ENCODE results near the gene KIAA2012. TPM values are rescaled to one million over a fixed set of nuclear protein-coding genes. Genes with fewer than 3 reads are reported as not detected.

KIAA2012 gene
- polyA plus RNA-seq, 1 donor (not counting 4 experiments of a cell fraction or from before 2014, with no cell fraction given), result not detected

DNA sequence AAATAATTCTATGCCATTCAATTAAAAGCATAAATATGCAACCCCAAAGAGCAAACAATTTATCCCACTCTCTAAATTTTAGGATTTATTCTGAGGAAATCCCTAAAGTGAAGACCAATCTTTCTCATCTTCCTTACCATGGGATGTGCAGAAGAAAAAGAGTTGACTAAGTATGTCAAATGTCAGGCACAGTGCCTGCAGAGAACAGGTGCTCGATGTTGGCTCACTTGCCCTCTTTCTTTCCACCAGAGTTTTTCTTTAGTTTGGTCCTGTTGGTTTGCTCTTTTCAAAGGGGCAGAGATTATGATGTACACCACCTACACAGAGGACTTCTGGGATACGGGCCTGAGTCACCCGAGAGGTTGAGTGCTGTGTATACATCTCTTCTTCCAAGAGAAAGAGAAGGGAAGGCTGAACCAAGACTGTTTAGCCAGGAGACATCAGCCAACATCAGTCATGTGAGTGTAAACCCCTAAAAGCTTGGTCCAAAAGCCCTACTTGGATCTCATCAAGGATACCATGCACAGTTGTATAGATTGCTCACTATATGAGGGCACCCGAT lies 113.7 kb downstream of the KIAA2012 start:
- Histone ChIP-seq H3K9me3 (ENCODE audit: control insufficient read depth, low read depth, low read length) (no peaks in the 10 kb centered on the region), H3K79me2 (ENCODE audit: control insufficient read depth, insufficient read depth, low read length) (no peaks in the 10 kb centered on the region)
- FAIRE-seq, result no peak

DNA sequence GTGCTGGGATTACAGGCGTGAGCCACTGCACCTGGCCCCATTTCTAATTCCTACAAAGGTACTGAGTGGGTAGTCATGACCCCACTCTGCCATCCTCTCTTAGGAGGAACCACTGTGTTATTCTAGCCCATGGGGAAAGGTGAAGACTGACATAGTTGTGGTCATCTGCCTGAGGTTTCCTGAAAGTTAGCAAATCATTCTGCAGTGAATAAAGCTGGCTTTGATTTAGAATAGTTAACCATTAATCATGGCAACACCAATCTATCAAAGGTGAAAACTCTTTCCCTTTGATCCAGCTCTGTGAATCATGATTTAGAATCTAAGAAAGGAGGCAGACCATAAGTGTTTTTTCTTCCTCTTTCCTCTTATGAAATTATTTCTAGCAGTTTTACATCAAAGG lies 114.5 kb downstream of the KIAA2012 start:
- no peaks in the 10 kb centered on the region for H3K79me2 ChIP-seq (ENCODE audit: control insufficient read depth, insufficient read depth, low read length)
- DNase-seq (ENCODE audit: low read depth, low spot score), result no peak
- H3K9ac ChIP-seq (ENCODE audit: control insufficient read depth, extremely low read depth, insufficient read depth, low read length), result no peak overlapping the region
- H3K4me1 ChIP-seq (ENCODE audit: control insufficient read depth, extremely low read depth, insufficient read depth, low read length), result peaks cover 11% of the 10 kb centered on the region
- H3K36me3 ChIP-seq (ENCODE audit: control insufficient read depth in 2 of 2, extremely low read depth in 1 of 2, insufficient read depth in 2 of 2, low read length in 2 of 2), result no peaks in the 10 kb centered on the region
- no peaks in the 10 kb centered on the region for H3K27me3 ChIP-seq (ENCODE audit: control insufficient read depth, extremely low read depth, insufficient read depth, low read length)
- H3K4me2 ChIP-seq (ENCODE audit: control insufficient read depth, extremely low read depth, insufficient read depth, low read depth, low read length), result no peak overlapping the region
- H4K20me1 ChIP-seq (ENCODE audit: control insufficient read depth, extremely low read depth, insufficient read depth, low read length), result no peaks in the 10 kb centered on the region
- TF ChIP-seq, protein P1, sequence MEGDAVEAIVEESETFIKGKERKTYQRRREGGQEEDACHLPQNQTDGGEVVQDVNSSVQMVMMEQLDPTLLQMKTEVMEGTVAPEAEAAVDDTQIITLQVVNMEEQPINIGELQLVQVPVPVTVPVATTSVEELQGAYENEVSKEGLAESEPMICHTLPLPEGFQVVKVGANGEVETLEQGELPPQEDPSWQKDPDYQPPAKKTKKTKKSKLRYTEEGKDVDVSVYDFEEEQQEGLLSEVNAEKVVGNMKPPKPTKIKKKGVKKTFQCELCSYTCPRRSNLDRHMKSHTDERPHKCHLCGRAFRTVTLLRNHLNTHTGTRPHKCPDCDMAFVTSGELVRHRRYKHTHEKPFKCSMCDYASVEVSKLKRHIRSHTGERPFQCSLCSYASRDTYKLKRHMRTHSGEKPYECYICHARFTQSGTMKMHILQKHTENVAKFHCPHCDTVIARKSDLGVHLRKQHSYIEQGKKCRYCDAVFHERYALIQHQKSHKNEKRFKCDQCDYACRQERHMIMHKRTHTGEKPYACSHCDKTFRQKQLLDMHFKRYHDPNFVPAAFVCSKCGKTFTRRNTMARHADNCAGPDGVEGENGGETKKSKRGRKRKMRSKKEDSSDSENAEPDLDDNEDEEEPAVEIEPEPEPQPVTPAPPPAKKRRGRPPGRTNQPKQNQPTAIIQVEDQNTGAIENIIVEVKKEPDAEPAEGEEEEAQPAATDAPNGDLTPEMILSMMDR (optimal IDR thresholded peaks at IDR 0.05 in 1 of 3, IDR thresholded peaks at IDR 0.05 in 1 of 3, conservative IDR thresholded peaks at IDR 0.05 in 1 of 3; ENCODE audit: extremely low read depth in 1 of 3, insufficient read depth in 2 of 3, low read length in 3 of 3), result no peak
- no peak for TF ChIP-seq EZH2 (IDR thresholded peaks at IDR 0.05; ENCODE audit: low read length)
- no peak overlapping the region for H3K27ac ChIP-seq (ENCODE audit: control insufficient read depth, insufficient read depth, low read length)
- H3K4me3 ChIP-seq (ENCODE audit: control insufficient read depth in 2 of 3, extremely low read depth in 1 of 3, insufficient read depth in 2 of 3, low read depth in 1 of 3, low read length in 3 of 3), result no peak overlapping the region
- no peak for FAIRE-seq
- H2AFZ ChIP-seq (ENCODE audit: control insufficient read depth, low read length), result no peak overlapping the region
- no peaks in the 10 kb centered on the region for H3K9me3 ChIP-seq (ENCODE audit: control insufficient read depth, low read depth, low read length)
- dilution Hi-C loops (cut with MboI; ENCODE audit: extremely low pct_ligation_motif_present, low sequenced_read_pairs), result no loop called here
- no peaks in the 10 kb centered on the region for H3K9me1 ChIP-seq (ENCODE audit: control insufficient read depth, extremely low read depth, insufficient read depth, low read length)

More for the DNA sequence above, 113.7 kb downstream of the KIAA2012 start:
- no peak for DNase-seq (ENCODE audit: low read depth, low spot score)
- Histone ChIP-seq H3K36me3 (ENCODE audit: control insufficient read depth in 2 of 2, extremely low read depth in 1 of 2, insufficient read depth in 2 of 2, low read length in 2 of 2) (no peaks in the 10 kb centered on the region), H4K20me1 (ENCODE audit: control insufficient read depth, extremely low read depth, insufficient read depth, low read length) (no peaks in the 10 kb centered on the region), H3K27ac (ENCODE audit: control insufficient read depth, insufficient read depth, low read length) (no peak overlapping the region), H3K9ac (ENCODE audit: control insufficient read depth, extremely low read depth, insufficient read depth, low read length) (no peak overlapping the region), H3K27me3 (ENCODE audit: control insufficient read depth, extremely low read depth, insufficient read depth, low read length) (no peaks in the 10 kb centered on the region), H2AFZ (ENCODE audit: control insufficient read depth, low read length) (no peak overlapping the region), H3K4me3 (ENCODE audit: control insufficient read depth in 2 of 3, extremely low read depth in 1 of 3, insufficient read depth in 2 of 3, low read depth in 1 of 3, low read length in 3 of 3) (no peak overlapping the region), H3K9me1 (ENCODE audit: control insufficient read depth, extremely low read depth, insufficient read depth, low read length) (no peaks in the 10 kb centered on the region), H3K4me1 (ENCODE audit: control insufficient read depth, extremely low read depth, insufficient read depth, low read length) (peaks cover 11% of the 10 kb centered on the region), H3K4me2 (ENCODE audit: control insufficient read depth, extremely low read depth, insufficient read depth, low read depth, low read length) (no peak overlapping the region)
- TF ChIP-seq, protein P1 (optimal IDR thresholded peaks at IDR 0.05 in 1 of 3, IDR thresholded peaks at IDR 0.05 in 1 of 3, conservative IDR thresholded peaks at IDR 0.05 in 1 of 3; ENCODE audit: extremely low read depth in 1 of 3, insufficient read depth in 2 of 3, low read length in 3 of 3), result no peak
- TF ChIP-seq EZH2 (IDR thresholded peaks at IDR 0.05; ENCODE audit: low read length), result no peak
- dilution Hi-C loops (cut with MboI; ENCODE audit: extremely low pct_ligation_motif_present, low sequenced_read_pairs), result no loop called here
